Lung (tissue), 12 donors: ENCODE measurements around the gene SST. TPM values are rescaled to one million over a fixed set of nuclear protein-coding genes. Genes with fewer than 3 reads are reported as not detected.

Experiments
- ATAC-seq: fragments of 200-7000 bp; cut with Tn5 transposase; one replicate; pipeline ENCODE4 v1.9.1; 2020; ENCODE audit warnings: moderate number of reproducible peaks; ENCODE audit not compliant: insufficient read depth, low FRiP score
- DNase-seq, 3 donors: peaks; one replicate each; pipeline ENCODE4 v3.0.0-alpha.2; 2013 to 2017
- H3K27ac ChIP-seq, 2 donors: one replicate each; pipeline ENCODE4 v1.5.1; 2013; ENCODE audit warnings: mild to moderate bottlenecking in 2 of 2, moderate library complexity in 2 of 2, control low read depth in 1 of 2, inconsistent platforms in 1 of 2, low read depth in 1 of 2, low read length in 1 of 2
- H3K27me3 ChIP-seq, 3 donors: one replicate each; pipeline ENCODE4 v1.5.1; 2013; ENCODE audit warnings: low read length in 2 of 3; ENCODE audit not compliant: control insufficient read depth in 3 of 3, insufficient read depth in 3 of 3
- H3K36me3 ChIP-seq, 4 donors: one replicate each; pipeline ENCODE4 v1.5.1; 2013; ENCODE audit warnings: low read length in 4 of 4, mild to moderate bottlenecking in 1 of 4, moderate library complexity in 1 of 4; ENCODE audit not compliant: control insufficient read depth in 4 of 4, insufficient read depth in 4 of 4
- H3K4me1 ChIP-seq, 5 donors: one replicate each; pipeline ENCODE4 v1.5.1; 2013; ENCODE audit warnings: low read length in 5 of 5, mild to moderate bottlenecking in 2 of 5, moderate library complexity in 1 of 5; ENCODE audit not compliant: control insufficient read depth in 5 of 5, insufficient read depth in 5 of 5
- H3K4me3 ChIP-seq: one replicate; pipeline ENCODE4 v1.5.1; 2013; ENCODE audit warnings: mild to moderate bottlenecking, control low read depth, moderate library complexity
- H3K9ac ChIP-seq, 2 donors: one replicate each; pipeline ENCODE4 v1.5.1; 2013; ENCODE audit warnings: low read length in 2 of 2, control low read depth in 1 of 2; ENCODE audit not compliant: insufficient read depth in 1 of 2
- H3K9me3 ChIP-seq, 4 donors: one replicate each; pipeline ENCODE4 v1.5.1; 2013; ENCODE audit warnings: low read length in 3 of 4, mild to moderate bottlenecking in 1 of 4, moderate library complexity in 1 of 4; ENCODE audit not compliant: control insufficient read depth in 4 of 4, insufficient read depth in 3 of 4
- WGBS, 2 donors: extraction: QIAGEN DNeasy Blood & Tissue Kit; methylation state at CpG; one replicate each; pipeline ENCODE4 v1.1.7; 2013; 5-methylcytosine and 5-hydroxymethylcytosine counted together
- polyA plus RNA-seq, 2 donors: library from polyadenylated mRNA; stranded (reverse); fragments of 200-250 nt; gene quantifications; one replicate each; pipeline ENCODE4 v1.2.1, GENCODE V29; 2013
- total RNA-seq, 2 donors: library from RNA; depleted of rRNA in 1 of 2; stranded (reverse); fragments of >200 nt in 1 of 2; gene quantifications; one replicate each; pipeline ENCODE4 v1.2.1, GENCODE V29; 2014 to 2021
- TF ChIP-seq, protein P1 (sequence below): IDR thresholded peaks from 2 replicates; pipeline ENCODE4 v1.5.1; 2012; ENCODE audit warnings: mild to moderate bottlenecking; ENCODE audit errors: control extremely low read depth, extremely low read depth
- donor health status: control.
- donor health status: control.
- donor health status: Bipolar disorder and iron deficiency.
- donor health status: healthy.
- donor health status: DM: yes; HTN: yes; CAD: no.

The SST gene
- total and polyA plus RNA-seq, 4 donors, result 0.24 to 3.0 (median 0.27) TPM; not detected in 1

DNA sequence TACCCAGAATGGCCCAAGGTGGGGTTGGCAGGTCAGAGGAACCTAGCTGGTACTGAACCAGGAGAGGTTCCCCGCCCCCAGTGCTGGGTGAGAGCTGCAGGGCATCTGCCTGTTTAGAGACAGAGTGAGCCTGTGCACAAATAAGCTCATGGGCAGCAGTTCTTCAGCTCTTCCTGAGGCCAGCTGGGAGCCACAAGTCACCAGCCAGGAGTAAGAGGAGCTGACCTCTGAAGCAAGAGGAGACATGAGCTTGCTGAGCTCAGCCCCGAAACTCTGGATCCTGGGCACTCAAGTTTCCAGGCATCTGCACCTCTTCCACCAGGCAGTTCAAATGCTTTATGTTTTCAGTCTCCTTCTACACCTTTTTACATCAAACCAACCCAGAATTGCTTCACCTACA lies 30.1 kb upstream of the SST start:
- no peaks in the 10 kb centered on the region for H3K36me3 ChIP-seq
- H3K27me3 ChIP-seq, result no peaks in the 10 kb centered on the region
- no peak overlapping the region for H3K27ac ChIP-seq
- DNase-seq, result no peak
- ATAC-seq, result no peak
- H3K4me3 ChIP-seq, result no peak overlapping the region
- H3K4me1 ChIP-seq, result peaks cover 0 to 3% (median 0%) of the 10 kb centered on the region in 5 donors
- 91 to 95% methylated on average over 2 of the region's 2 CpGs for WGBS, 2 donors
- TF ChIP-seq, protein P1, sequence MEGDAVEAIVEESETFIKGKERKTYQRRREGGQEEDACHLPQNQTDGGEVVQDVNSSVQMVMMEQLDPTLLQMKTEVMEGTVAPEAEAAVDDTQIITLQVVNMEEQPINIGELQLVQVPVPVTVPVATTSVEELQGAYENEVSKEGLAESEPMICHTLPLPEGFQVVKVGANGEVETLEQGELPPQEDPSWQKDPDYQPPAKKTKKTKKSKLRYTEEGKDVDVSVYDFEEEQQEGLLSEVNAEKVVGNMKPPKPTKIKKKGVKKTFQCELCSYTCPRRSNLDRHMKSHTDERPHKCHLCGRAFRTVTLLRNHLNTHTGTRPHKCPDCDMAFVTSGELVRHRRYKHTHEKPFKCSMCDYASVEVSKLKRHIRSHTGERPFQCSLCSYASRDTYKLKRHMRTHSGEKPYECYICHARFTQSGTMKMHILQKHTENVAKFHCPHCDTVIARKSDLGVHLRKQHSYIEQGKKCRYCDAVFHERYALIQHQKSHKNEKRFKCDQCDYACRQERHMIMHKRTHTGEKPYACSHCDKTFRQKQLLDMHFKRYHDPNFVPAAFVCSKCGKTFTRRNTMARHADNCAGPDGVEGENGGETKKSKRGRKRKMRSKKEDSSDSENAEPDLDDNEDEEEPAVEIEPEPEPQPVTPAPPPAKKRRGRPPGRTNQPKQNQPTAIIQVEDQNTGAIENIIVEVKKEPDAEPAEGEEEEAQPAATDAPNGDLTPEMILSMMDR, result no peak
- H3K9me3 ChIP-seq, result no peaks in the 10 kb centered on the region
- no peak overlapping the region for H3K9ac ChIP-seq

DNA sequence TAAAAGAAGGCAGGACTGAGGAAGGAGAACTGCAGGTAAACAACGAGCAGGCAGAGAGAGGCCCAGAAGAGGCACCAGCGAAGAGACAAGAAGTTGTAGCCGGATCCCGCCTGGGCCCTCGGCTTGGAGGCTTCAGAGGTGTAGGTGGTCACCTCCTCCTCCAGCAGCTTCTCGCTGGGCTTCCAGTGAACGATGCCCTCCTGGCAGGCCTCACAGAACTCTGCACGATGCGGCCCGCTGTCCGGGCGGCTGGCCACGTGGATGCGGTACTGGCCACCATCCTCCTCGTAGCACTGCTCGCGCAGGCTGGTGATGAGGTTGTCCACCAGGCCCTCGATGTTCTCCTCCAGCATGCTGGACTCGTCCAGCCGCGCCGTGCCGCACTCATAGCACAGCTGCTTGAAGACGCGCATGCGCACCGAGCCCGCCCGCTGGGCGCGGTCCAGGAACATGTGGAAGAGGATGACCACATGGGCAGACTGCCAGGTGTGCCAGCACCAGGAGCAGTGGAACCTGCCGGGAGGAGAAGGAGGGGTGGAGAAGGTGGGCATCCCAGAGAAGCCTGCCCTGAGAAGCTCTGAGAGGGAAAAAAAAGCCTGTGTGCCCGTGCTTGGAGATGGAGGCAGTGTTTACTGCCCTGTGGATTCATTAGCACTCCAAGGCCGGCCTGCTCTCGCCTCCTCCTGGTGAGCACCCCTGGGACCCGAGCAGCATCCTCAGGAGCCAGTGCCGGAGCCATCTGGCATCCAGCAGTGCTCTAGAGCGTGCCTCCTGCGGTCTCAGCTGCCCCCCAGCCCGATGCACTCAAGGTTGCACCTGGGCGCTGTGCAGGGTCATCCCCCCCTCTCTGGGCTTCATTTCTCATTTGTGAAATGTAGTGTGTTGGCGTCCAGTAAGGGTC lies 28.6 kb upstream of the SST start:
- Histone ChIP-seq H3K36me3 (no peaks in the 10 kb centered on the region), H3K27me3 (no peaks in the 10 kb centered on the region), H3K9me3 (no peaks in the 10 kb centered on the region), H3K9ac (no peak overlapping the region), H3K27ac (no peak overlapping the region), H3K4me1 (peaks cover 0 to 4% (median 0%) of the 10 kb centered on the region in 5 donors), H3K4me3 (no peak overlapping the region)
- DNase-seq (no peak), ATAC-seq (no peak)
- TF ChIP-seq, protein P1, result no peak
- 93 to 97% methylated on average over 37 to 41 of the region's 42 CpGs for WGBS, 2 donors

DNA sequence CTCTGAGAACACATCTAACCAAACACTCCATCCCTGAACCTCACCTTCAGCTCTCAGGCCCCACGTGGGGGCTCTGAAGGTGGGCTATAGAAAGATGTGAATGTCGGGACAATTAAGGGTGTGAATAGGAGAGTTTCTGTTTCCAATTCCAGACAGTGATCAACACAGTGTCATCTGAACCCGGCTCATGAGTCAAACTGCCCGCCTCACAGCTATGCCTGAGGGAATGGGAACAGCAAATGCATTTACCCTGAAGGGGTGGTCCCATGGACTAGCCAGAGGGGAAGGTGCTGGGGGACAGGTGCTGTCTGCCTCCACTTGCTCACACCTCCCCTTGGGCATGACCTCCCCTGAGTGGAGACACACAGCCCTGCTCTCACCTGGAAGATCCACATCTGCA lies 25.8 kb upstream of the SST start:
- Histone ChIP-seq H3K9ac (no peak overlapping the region), H3K9me3 (no peaks in the 10 kb centered on the region), H3K4me1 (peaks cover 0 to 4% (median 0%) of the 10 kb centered on the region in 5 donors), H3K4me3 (no peak overlapping the region), H3K27me3 (no peaks in the 10 kb centered on the region), H3K36me3 (no peaks in the 10 kb centered on the region), H3K27ac (no peak overlapping the region)
- TF ChIP-seq, protein P1, result no peak
- DNase-seq, result no peak
- WGBS, 2 donors, result 49 to 53% methylated on average over 4 of the region's 4 CpGs
- ATAC-seq, result no peak
